Cerebellar nuclear complex (tissue), 1 donor: Measurements from ENCODE around the gene C2CD5.
"Not testable (repeated sequence)": the region's sequence is repeated elsewhere in the genome, so short reads cannot be mapped to it uniquely, and the experiment has no call there.

Experiments used
- DNase-seq, 2 experiments: peaks; one replicate each; lab custom pipeline; 2025; lab: John Stamatoyannopoulos, UW

C2CD5 gene, protein sequence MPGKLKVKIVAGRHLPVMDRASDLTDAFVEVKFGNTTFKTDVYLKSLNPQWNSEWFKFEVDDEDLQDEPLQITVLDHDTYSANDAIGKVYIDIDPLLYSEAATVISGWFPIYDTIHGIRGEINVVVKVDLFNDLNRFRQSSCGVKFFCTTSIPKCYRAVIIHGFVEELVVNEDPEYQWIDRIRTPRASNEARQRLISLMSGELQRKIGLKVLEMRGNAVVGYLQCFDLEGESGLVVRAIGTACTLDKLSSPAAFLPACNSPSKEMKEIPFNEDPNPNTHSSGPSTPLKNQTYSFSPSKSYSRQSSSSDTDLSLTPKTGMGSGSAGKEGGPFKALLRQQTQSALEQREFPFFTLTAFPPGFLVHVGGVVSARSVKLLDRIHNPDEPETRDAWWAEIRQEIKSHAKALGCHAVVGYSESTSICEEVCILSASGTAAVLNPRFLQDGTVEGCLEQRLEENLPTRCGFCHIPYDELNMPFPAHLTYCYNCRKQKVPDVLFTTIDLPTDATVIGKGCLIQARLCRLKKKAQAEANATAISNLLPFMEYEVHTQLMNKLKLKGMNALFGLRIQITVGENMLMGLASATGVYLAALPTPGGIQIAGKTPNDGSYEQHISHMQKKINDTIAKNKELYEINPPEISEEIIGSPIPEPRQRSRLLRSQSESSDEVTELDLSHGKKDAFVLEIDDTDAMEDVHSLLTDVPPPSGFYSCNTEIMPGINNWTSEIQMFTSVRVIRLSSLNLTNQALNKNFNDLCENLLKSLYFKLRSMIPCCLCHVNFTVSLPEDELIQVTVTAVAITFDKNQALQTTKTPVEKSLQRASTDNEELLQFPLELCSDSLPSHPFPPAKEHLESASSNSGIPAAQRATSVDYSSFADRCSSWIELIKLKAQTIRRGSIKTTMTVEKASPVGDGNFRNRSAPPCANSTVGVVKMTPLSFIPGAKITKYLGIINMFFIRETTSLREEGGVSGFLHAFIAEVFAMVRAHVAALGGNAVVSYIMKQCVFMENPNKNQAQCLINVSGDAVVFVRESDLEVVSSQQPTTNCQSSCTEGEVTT

GRCh38 chr12:22544038-22544979 is at the start of gene C2CD5:
C2CD5 (minus strand) TSS chr12:22544542; CDS start chr12:22544150, 392 bp downstream.
- DNase-seq, result peak; percentile 56 to 86

GRCh38 chr12:22593864-22594263 is 49.5 kb upstream of the C2CD5 start:
- no peak for DNase-seq

DNA sequence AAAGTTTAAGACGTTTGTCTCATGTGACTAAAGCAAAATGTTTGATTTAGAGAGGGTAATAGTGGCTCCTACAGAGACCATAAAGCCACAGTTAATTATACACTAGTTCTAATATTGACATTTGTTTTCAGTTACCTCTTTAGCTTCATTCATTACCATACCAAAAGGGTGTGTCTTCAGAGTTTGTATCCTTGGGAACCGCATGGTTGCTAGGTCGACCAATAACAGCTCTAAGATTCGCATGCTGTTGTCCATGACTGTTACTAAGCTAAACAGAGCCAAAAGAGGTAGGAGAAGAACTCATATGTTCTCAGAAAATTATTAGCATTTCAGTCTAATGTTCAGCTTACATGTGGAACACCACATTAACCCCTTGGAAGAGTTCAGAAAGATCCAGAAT is 44.5 kb upstream of the C2CD5 start:
- DNase-seq, result no peak

- DNase-seq, result no peak
Measured at GRCh38 chr12:22578328-22578727, 34.0 kb upstream of the C2CD5 start.

- no peak for DNase-seq
Measured at GRCh38 chr12:22577667-22578066, 33.3 kb upstream of the C2CD5 start.

GRCh38 chr12:22576473-22576872 is 32.1 kb upstream of the C2CD5 start:
- no peak for DNase-seq

DNA sequence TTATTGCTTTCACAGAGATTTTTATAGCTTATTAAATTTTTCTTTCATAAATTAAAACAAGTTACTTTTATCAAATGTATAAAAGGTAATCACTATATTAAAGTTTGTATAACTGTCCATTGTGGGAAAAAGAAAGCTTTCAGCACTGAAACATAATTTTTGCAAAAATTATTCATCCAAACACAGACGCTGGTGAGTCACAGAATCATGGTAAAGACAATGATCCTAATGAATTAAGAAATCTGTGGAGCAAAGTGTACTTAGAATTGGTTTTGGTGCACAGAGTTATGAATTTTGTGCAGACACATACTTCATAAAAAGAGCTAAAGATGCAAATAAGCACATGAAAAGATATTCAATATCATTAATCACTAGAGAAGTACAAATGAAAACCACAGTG is 31.7 kb upstream of the C2CD5 start:
- DNase-seq, result no peak

DNA sequence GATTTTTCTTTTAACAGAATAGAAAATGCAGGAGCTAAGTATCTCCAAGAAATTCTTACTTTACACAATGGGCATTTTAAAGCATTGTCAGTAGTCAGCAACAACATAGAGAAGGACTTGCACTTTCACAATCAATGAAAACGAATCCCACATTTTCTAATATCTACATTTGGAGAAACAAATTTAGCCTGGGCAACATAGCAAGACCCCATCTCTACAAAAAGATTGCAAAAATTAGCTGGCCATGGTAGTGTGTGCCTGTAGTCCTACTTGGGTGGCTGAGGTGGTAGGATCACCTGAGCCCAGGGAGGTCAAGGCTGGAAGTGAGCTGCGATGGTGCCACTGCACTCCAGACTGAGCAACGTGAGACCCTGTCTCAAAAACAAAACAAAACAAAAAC is 30.6 kb upstream of the C2CD5 start:
- no peak for DNase-seq

DNA sequence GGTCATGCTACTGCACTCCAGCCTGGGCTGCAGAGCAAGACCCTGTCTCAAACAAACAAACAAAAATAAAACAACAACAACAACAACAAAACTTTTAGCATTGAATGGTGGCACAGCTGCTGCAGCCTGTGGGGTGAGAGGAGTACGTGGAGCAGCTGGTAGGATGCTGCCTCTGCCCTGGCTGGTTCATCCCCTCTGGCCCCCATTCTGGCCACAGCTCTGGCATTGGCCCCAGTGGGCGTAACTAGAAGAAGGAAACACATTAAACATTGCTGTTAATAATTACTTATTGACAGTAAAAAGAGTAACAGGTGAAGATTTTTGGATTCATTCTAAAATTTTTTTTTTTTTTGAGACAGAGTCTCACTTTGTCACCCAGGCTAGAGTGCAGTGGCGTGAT is 28.8 kb upstream of the C2CD5 start:
- no peak for DNase-seq

- no peak for DNase-seq
Measured at GRCh38 chr12:22569253-22569652, 24.9 kb upstream of the C2CD5 start.

DNA sequence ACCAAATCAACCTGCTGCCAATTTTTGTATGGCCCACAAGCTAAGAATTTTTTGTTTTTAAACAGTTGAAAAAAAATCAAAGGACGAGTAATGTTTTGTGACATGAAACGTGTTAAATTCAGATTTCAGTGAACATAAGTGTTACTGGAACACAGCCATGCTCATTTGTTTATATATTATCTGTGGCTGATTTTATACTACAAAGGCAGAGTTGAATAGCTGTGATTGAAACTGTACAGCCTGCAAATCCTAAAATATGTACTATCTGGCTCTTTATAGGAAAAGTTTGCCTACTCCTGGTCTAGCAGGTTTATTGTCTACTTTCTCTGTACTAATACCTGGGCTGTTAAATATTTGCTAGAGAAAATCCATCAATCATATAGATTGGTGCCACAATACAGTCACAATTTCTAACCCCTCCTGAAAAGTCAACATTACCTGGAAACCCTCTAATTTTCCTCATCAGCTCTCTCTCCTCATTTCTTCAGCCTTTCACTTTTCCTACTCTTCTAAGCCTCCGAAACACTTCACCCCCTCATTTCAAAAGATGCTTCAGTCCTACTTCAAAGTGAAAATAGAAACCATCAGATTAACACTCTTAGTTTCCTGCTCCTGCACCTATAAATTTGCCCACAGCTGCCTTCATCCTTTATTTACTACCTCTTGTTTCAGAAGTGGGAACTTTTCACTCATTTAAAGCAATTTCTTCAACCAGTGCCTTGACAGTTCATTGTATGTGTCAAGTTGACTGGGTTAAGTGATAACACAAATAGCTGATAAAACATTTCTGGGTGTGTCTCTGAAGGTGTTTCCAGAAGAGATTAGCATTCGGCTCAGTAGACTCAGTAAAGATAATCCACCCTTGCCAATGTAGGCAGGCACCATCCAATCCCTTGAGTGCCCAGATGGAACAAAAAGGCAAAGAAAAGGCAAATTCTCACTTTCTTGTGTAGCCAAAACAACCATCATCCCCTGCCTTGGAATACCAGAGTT is 18.0 kb upstream of the C2CD5 start:
- no peak for DNase-seq

GRCh38 chr12:22554750-22555149 is 10.4 kb upstream of the C2CD5 start:
- DNase-seq, result not testable (repeated sequence)

DNA sequence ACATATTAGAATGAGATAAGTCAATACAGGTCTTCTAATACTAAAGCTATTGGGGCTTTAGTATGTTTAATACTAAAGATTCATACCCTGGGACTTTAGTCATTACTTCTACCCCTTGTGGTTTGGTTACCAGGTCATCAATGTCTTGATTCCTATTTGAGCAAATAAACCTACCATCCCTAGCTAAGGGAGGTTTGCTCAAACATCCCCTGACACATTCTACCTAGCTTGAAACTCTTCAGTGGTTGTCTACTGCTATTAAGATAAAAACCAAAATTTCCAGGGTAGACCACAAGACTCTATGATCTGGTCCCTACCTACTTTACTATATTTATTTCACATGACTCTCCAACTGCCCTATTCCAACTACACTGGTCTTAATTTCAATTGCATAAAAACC is 7.3 kb upstream of the C2CD5 start:
- no peak for DNase-seq

DNA sequence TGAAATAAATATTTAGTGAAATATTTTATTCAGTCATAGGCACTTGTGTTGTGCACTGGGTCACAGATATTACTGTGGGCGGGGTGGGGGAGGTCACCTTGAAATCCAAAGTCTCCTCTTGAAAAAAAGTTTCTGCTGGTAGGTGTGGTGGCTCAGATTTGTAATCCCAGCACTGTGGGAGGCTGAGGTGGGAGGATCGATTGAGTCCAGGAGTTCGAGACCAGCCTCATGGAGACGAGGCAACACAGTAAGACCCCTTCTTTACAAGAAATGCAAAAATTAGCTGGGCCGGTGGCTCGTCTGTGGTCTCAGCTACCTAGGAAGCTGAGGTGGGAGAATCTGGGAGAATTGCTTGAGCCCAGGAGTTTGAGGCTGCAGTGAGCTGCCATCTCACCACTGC is 913 bp upstream of the C2CD5 start:
- no peak for DNase-seq

DNA sequence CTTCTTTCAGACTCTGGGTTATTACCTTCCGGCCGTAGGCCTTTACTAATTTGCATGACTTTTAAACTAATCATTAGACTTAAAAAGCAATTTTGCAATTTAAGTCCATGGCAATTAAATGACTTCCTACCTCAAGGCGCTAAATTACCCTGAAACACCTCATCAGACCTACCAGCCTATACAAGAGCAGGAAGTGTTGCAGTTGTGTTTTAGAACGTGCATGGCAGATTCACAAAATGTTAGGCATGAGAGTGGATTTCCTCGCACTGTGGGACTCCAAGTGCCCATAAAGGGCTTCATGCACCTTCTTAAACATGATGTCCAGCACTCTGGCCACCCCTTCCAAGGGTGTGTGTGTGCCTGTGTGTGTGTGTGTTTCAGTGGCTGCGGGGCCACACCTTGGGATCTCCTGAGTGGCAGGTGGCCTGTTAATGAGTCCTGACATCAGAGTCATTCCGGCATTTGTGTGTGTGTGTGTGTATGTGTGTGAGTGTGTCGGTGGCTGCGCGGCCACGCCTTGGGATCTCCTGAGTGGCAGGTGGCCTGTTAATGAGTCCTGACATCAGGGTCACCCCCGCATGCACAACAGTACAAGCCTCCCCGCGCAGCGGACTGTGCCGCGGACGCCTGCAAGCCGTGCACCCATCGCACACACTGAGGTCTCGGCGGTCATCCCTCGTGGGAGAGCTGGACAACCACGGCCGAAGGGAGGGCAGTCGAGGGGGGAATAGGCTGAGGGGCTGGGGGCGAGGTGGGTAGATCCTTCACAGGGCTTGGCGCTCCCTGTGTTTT is 900 bp downstream of the C2CD5 start:
- DNase-seq, result peak in 1 of 2 experiments; percentile 44

- no peak for DNase-seq
Measured at GRCh38 chr12:22541496-22542155, 2.7 kb downstream of the C2CD5 start.

- DNase-seq, result no peak
Measured at GRCh38 chr12:22539055-22539454, 5.3 kb downstream of the C2CD5 start.

- no peak for DNase-seq
Measured at GRCh38 chr12:22538311-22538710, 6.0 kb downstream of the C2CD5 start.

- DNase-seq, result no peak
Measured at GRCh38 chr12:22536971-22537544, 7.3 kb downstream of the C2CD5 start.
